LNCAP (cell line): Measurements from ENCODE around the gene MYO9B.

Experiments used
- CTCF ChIP-seq: fragments of 450-650 bp; IDR thresholded peaks from 2 replicates; pipeline ENCODE4 v1.5.1; 2017; ENCODE audit warnings: mild to moderate bottlenecking

MYO9B gene

GRCh38 chr19:17215127-17215971, 139.8 kb downstream of the MYO9B start, which contains the start of gene USE1:
TSS of gene USE1 (plus strand) at chr19:17215357. CDS start at chr19:17215406, 49 bp downstream.
- no peak for TF ChIP-seq CTCF

GRCh38 chr19:17216058-17216670, 140.6 kb downstream of the MYO9B start:
- no peak for TF ChIP-seq CTCF

DNA sequence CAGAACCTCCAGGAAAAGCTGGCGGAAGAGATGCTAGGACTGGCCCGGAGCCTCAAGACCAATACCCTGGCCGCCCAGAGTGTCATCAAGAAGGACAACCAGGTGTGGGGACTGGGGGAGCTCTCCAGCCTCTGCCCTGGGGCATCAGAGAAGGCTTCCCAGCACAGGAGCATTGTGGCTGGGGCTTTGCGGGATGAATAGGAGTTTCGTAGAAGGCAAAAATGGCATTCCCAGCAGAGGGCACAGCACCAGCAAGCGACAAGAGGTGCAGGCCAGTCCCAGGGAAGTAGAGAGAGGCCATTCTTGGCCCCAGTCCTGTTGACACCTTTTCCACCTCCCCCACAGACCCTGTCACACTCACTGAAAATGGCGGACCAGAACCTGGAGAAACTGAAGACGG, 143.7 kb downstream of the MYO9B start:
- no peak for TF ChIP-seq CTCF

DNA sequence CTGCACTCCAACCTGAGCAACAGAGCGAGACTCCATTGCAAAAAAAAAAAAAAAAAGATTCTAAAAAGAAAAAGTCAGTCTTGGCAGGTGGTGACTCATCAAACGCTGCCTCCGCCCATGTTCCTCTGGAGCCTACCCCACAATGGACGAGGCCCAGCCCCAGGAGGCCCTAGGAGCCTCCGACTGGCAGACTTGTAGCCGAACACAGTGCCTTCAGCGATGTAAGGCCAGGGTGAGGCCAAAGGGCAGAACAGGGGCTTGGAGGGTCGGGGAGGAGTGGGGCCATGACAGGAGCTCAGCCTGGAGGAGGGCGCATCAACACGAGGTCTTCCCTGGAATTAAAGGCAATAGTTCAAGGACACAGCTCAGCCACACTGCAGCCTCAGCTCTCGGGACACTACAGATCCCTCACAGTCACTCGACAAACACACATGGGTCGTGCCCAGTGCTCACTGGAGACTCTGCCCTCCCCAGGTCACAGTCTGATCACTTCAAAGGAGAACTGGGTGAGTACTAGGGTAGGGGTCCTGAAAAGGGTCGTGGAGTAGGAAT, 144.7 kb downstream of the MYO9B start:
- no peak for TF ChIP-seq CTCF

GRCh38 chr19:17225053-17225452, 149.5 kb downstream of the MYO9B start:
- no peak for TF ChIP-seq CTCF

DNA sequence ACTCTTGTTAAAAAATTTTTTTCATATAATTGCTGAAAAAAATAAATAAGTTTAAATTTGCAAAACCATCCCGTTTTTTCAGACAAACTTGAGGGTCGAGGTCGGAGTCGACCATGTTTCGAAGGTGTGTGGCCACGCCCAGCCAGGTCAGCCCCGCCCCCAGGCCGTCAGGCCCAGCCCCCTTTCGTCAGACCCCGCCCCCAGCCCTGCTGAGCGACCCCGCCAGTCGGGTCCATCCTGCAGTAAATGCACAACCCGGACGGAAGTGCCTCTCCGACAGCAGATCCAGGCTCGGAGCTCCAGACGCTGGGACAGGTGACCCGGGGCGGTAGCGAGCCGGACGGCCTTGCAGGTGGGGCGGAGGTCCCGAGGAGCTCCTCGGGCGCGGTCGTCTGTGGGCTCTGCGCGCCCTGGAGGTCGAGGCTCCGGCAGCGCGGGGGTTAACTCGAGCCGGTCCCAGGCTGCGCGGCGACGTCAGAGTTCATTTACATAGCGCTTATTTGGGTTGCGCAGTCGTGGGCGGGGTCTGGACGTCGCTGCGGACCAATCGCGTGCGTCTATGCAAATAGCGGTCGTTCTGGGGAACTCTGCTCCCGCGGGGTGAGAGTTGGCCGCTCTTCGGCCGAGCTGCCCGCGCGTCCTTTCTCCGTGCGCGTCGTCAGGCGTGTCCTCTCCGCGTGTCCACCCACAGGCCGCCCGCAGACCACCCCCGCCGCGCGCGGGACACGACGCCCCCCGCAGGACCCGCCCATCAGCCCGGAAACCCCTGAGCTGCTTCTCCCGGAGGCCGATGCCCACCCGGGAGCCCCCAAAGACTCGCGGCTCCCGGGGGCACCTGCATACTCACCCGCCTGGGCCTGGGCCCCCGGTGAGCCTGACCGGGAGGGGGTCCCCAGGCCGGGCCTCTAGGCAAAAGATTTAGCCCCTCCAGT, 150.7 kb downstream of the MYO9B start, which contains the start of gene OCEL1:
Gene OCEL1, plus strand, starts transcription at position 225 of the 932 bp plus-strand sequence. Its CDS starts 22 bp downstream, at position 247.
- no peak for TF ChIP-seq CTCF
